Dedifferentiated amniotic fluid mesenchymal stem cell (primary cell): Measurements from ENCODE around the gene IFFO2.

Experiments
- DNase-seq: peaks from one replicate; pipeline ENCODE4 v3.0.0-alpha.2; 2016; ENCODE audit errors: extremely low spot score

Gene IFFO2

DNA sequence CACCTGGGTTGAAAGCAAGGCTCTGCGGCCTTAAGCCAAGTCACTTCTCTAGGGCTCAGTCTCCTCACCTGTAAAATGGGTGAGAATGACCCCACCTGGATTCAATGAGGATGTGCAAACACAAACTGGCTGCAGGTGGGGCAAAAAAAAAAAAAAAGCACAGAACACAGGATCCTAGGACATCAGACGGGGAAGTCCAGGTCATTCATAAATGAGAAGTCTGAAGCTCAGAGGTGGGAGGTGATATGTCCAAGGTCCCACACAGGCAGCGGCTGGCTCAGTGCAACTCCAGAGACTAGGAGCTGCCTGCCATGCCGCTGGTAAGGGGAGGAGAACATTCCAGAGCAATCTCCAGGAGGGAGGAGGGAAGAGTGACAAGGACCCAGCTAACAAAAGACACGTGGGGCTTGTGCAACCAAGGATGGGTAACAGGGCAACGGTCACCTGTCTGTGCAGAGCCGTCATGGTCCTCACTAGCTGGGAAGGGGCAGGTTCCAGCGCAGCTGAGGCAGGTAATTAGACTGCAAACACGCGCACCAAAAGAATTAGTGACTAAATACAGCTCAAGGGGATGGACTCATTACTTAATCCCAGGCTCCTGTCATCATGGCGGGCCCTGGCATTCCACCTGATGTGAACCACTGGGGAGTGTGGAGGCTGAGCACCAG lies 19.5 kb downstream of the IFFO2 start:
- no peak for DNase-seq

- DNase-seq, result no peak
These were observed 20.0 kb downstream of the IFFO2 start for GRCh38 chr1:18936471-18936813.

GRCh38 chr1:18934205-18935000 lies 22.1 kb downstream of the IFFO2 start:
- no peak for DNase-seq

- no peak for DNase-seq
These were observed 23.6 kb downstream of the IFFO2 start for GRCh38 chr1:18932879-18933278.

- DNase-seq, result no peak
These were observed 24.1 kb downstream of the IFFO2 start for GRCh38 chr1:18932387-18932786.

DNA sequence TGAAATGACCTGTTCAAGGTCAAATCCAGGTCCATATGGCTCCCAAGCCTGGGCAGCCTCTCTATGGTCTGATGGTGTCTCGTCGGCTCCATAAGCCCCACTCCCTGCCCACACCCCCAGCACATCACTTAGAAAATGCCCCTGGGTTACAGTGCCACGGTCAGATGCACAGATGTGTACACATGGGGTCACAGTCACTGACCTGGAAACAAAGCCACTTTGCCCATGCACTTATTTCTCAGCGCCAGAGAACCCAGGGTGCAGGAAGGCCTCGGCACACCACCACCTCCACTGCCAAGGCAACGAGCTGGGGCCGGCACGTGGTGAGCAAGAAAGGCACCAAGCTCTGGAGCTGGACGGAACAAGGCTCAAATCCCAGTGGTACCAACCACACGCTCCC lies 24.7 kb downstream of the IFFO2 start:
- DNase-seq, result no peak

DNA sequence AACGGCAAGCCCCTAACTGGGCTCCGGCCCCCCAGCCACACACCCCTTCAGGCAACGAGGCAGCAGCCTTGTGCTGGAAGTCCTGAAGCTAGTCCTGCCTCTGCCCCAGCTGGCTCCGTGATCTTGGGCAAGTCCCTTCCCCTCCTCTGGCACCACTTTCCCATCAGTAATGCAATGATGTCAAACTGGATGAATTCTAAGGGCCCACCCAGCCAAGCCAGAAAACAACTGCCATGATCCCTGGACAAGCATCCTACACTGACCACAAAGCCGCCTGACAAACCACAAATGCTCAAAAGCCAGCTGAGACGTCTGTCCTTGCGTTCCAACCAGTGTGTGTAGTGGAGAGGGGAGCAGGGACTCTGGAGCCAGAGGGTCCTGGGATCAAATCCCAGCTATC lies 26.8 kb downstream of the IFFO2 start:
- DNase-seq, result peak; percentile 41

GRCh38 chr1:18928985-18929384 lies 27.5 kb downstream of the IFFO2 start:
- no peak for DNase-seq

- no peak for DNase-seq
These were observed 28.1 kb downstream of the IFFO2 start for GRCh38 chr1:18928406-18928805.

DNA sequence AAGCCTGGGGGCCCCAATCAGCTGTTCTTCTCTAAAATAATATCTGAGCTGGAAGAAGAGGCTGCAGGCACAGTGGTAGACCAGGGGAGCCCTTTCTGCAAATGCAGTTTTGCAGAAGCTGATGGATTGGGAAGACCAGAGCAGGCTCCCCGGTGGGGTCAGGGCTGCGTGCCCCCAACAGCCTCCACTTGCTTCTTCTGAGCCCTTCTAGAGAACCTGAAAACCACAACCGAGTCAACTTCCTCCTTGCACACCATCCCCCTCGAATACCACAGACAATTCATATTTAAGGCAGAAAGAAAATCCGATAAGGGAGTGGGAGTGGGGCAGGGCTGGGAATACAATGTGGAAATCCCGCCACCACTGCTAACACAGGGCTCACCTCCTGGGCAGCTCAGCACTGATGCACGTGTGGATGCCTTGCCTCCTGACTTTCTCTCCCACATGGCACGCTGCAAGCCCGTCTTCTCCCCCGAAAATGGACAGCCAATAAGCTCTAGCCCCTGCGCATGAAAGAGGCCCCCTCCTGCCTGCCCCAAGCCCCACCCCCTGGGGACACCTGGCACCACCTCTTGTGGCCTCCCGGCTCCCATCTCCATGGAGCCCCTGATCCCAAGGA lies 28.7 kb downstream of the IFFO2 start:
- no peak for DNase-seq

DNA sequence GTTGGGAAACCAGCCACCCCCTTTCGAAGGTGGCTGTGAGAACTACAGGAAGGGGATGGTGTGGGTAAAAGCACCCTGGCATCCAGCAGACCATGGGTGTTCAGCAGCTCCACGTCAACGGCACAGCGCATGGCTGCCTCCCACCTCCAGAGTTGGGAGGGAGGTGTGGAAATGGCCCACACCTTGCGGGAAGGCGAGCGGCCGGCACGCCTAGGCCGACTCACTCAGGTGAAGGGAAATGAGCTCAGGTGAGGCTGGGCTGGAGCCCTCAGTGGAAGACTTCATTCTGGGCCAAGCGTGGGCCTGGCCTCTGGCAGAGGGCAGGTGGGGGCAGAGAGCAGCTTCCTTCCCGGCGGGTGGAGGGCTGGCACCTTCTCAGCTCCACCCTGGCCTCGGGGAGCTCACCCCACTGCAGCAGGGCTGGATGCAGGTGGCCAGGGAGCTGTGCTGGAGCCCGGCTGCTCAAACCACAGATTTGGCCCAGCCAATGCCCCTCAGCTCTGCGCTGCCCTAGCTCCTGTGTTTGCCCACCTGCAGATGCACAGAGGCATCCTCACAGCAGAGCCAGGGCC lies 29.3 kb downstream of the IFFO2 start:
- DNase-seq, result no peak

DNA sequence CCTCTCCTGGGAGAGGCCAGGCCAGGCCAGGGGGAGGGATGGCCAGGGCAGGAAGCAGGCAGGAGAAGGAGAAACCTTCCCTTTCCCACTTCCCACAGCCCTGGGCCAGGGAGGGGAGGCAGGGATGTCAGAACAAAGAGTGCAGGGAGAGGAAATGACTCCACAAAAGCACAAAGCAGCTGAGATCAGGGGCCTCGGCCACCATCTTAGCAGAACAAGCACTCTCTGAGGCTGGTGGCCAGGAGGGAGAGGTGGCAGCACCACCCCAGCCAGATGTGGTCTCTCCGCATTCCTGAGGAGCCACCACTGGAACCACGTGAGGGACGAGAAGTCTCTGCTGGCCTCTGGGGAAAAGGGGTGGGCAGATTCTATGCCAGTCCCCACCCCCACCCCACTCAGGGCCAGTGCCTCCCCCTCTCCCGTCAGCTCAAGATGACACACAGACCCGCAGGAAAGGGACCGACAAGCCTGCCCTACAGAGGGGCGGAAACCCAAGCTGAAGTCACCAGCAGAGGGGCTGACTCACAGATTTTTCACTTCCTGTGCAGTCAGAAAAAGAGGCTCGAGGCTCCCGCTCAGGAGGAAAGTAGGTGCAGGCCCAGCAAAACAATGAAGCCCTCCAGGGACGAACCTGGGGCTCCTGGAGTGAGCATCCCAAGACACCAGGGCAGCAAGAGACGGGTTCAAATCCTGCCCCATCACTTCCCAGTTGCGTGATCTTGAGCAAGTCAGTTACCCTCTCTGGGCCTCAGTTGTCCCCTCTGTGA lies 30.0 kb downstream of the IFFO2 start:
- DNase-seq, result peak; percentile 89

DNA sequence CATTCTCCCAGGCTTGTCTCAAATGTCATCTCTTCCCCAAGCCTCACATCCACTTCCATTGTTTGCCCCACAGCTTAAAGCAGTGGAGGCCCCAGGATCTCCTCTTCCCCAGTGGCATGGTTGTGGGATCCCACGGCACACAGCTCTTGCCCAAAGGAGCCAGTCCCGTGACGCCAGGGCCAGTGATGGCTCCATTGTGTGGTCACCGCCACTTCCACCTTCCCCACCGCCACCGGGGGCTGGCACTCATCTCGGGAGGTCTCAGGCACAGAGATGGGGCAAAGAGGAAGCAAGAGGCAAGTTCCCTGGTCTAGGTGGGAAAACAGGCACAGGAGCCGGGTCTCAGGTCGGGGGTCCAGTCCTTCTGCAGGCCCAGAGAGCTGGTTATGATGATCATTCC lies 31.2 kb downstream of the IFFO2 start:
- no peak for DNase-seq

- DNase-seq, result no peak
These were observed 32.2 kb downstream of the IFFO2 start for GRCh38 chr1:18924221-18924691.

- DNase-seq, result no peak
These were observed 32.7 kb downstream of the IFFO2 start for GRCh38 chr1:18923756-18924211.

DNA sequence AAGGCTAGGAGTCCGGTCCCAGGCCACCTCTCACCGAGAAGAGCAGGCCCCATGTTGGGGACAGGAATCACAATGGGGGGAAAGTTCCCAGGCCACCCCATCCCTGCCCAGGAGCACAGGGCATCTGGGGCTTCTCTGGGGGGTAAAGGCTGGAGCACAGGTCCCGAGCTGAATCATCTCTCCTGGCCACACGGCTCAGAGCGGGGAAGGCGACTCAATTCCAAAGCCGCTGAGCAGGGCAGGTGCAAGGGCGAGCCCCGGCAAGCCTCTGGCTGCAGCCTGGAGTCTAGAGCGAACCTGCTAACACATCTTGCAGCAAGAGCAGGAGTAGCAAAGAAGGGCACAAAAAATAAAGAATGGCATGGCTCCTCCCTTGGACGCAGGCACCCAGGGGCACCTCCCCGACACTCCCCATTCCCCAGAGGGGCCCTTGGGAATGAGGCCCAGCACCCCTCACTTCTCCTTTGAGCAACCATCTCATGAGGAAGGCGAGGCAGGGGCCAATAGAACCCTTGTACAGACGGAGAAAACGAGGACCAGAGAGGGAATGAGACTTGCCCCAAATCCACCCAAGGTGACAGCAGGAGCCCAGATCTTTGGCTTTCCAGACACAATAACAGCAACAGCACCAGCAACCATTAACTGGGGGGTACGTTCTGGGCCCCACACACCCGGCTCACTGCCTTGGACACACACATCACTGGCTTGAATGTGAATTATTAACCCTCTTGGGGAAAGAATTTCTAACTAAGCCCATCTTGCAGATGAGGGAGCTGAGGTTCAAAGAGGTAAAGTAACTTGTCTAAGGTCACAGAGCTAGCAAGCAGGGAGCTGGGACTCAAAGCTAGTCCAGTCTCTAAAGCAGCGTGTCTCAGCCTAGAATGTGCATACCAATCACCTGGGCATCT lies 33.4 kb downstream of the IFFO2 start:
- no peak for DNase-seq

- peak; percentile 89 for DNase-seq
These were observed 34.2 kb downstream of the IFFO2 start for GRCh38 chr1:18922319-18922726.

- DNase-seq, result no peak
These were observed 34.8 kb downstream of the IFFO2 start for GRCh38 chr1:18921516-18922251.

- no peak for DNase-seq
These were observed 35.5 kb downstream of the IFFO2 start for GRCh38 chr1:18920931-18921330.

- no peak for DNase-seq
These were observed 36.5 kb downstream of the IFFO2 start for GRCh38 chr1:18919956-18920355.
